A549 (cell line): Measurements from ENCODE around the gene OR6C76.

Experiments used
- CBX2 ChIP-seq: fragments of 200-600 bp; sonication (generic); IDR thresholded peaks from 2 replicates; pipeline ENCODE4 v1.6.1; 2016; ENCODE audit warnings: low read depth, mild to moderate bottlenecking, borderline replicate concordance
- CTCF ChIP-seq: fragments of >200 bp; sonication (Bioruptor Twin); formaldehyde crosslinking; IDR thresholded peaks from 3 replicates; pipeline ENCODE4 v1.5.1; 2016
- PHF8 ChIP-seq: fragments of 200-600 bp; sonication (generic); IDR thresholded peaks from 2 replicates; pipeline ENCODE4 v1.6.1; 2016; ENCODE audit warnings: low read depth, mild to moderate bottlenecking, antibody characterized with exemption, moderate library complexity, borderline replicate concordance
- RAD21 ChIP-seq, 2 experiments: fragments of >200 bp in 1 of 2; sonication (Bioruptor Twin) in 1 of 2; formaldehyde crosslinking in 1 of 2; IDR thresholded peaks in 1 of 2; conservative IDR thresholded peaks in 1 of 2; 2 replicates in 1 of 2; 3 replicates in 1 of 2; pipeline ENCODE4 v1.6.1; 2012 to 2018; ENCODE audit warnings: inconsistent platforms in 1 of 2
- TF ChIP-seq, protein P1 (sequence below): fragments of 200-600 bp; sonication (generic); IDR thresholded peaks from 2 replicates; pipeline ENCODE4 v1.6.1; 2016; ENCODE audit warnings: antibody characterized with exemption, mild to moderate bottlenecking, moderate library complexity

- no peak for TF ChIP-seq CTCF
- no peak for TF ChIP-seq RAD21 (conservative IDR thresholded peaks at IDR 0.05 in 1 of 2, IDR thresholded peaks at IDR 0.05 in 1 of 2)
- TF ChIP-seq, protein P1, sequence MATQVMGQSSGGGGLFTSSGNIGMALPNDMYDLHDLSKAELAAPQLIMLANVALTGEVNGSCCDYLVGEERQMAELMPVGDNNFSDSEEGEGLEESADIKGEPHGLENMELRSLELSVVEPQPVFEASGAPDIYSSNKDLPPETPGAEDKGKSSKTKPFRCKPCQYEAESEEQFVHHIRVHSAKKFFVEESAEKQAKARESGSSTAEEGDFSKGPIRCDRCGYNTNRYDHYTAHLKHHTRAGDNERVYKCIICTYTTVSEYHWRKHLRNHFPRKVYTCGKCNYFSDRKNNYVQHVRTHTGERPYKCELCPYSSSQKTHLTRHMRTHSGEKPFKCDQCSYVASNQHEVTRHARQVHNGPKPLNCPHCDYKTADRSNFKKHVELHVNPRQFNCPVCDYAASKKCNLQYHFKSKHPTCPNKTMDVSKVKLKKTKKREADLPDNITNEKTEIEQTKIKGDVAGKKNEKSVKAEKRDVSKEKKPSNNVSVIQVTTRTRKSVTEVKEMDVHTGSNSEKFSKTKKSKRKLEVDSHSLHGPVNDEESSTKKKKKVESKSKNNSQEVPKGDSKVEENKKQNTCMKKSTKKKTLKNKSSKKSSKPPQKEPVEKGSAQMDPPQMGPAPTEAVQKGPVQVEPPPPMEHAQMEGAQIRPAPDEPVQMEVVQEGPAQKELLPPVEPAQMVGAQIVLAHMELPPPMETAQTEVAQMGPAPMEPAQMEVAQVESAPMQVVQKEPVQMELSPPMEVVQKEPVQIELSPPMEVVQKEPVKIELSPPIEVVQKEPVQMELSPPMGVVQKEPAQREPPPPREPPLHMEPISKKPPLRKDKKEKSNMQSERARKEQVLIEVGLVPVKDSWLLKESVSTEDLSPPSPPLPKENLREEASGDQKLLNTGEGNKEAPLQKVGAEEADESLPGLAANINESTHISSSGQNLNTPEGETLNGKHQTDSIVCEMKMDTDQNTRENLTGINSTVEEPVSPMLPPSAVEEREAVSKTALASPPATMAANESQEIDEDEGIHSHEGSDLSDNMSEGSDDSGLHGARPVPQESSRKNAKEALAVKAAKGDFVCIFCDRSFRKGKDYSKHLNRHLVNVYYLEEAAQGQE = no peak
- no peak for TF ChIP-seq PHF8
- TF ChIP-seq CBX2 = no peak
Observed at GRCh38 chr12:55420307-55420962, 5.6 kb upstream of the OR6C76 start.
